Measurements from ENCODE around the gene EGFL7. TPM values are rescaled to one million over a fixed set of nuclear protein-coding genes. Genes with fewer than 3 reads are reported as not detected.

The EGFL7 gene
- total and polyA plus RNA-seq, 2 of the 13 experiments (the other 11 are each of a cell fraction or from before 2014, with no cell fraction given) = 0.20 to 5.1 TPM

- in situ Hi-C loops (cut with HindIII; ENCODE audit: extremely low pct_ligation_motif_present, low pct_unique_long_range_greater_than_20kb) = no loop called here
- Histone ChIP-seq H3K79me2 (ENCODE audit: insufficient read depth, low read length) (no peaks in the 10 kb centered on the region), H3K9ac (ENCODE audit: insufficient read depth, low read depth, low read length) (0 out of 2 replicates have a peak overlapping the region, but pooled peaks have one; percentile 3), H3K27ac (ENCODE audit: extremely low read length, insufficient read depth, low read length) (no peak overlapping the region), H2AFZ (ENCODE audit: low read length) (no peak overlapping the region), H3K4me2 (ENCODE audit: low read depth, low read length) (peak overlapping the region; percentile 36; the same call in 1 of the 2 replicates), H3K4me1 (ENCODE audit: insufficient read depth, low read length) (peaks cover 81% of the 10 kb centered on the region), H3K4me3 (replicated peaks in 1 of 3; ENCODE audit: insufficient read depth in 1 of 3, low read depth in 2 of 3, low read length in 3 of 3) (peak overlapping the region in 1 of 3 experiments; percentile 40; a peak in 1 of 6 replicates), H4K20me1 (ENCODE audit: insufficient read depth, low read length) (no peaks in the 10 kb centered on the region), H3K9me3 (ENCODE audit: low read length) (no peaks in the 10 kb centered on the region), H3K36me3 (replicated peaks in 1 of 2; ENCODE audit: control insufficient read depth in 1 of 2, insufficient read depth in 2 of 2, low read length in 2 of 2) (no peaks in the 10 kb centered on the region), H3K27me3 (ENCODE audit: control insufficient read depth in 1 of 2, insufficient read depth in 2 of 2, low read length in 2 of 2) (peaks cover 10 to 31% of the 10 kb centered on the region in 2 experiments; a peak in 4 of 5 replicates)
- 28% methylated on average over 7 of the region's 9 CpGs for WGBS (ENCODE audit: low lambda C conversion rate)
- intact Hi-C loops (cut with micrococcal nuclease; ENCODE audit: unreplicated experiment) = no loop called here
- ATAC-seq = no peak
- FAIRE-seq = no peak
- no peak for DNase-seq (ENCODE audit: low spot score)
- POLR2A ChIA-PET = interaction anchor here (1.2 to 3.0 kb wide), 3 partner anchors 10 to 70 kb away, joined by 3 to 30 read pairs (median 4); partner anchors contain the start of gene AGPAT2
- no TSS peak for BruUV-seq (replicated peaks)
- CTCF ChIA-PET (ENCODE audit: low intra/inter-chr PET ratio, low total read pairs) = no interaction called here
- TF ChIP-seq ZNF597 (CRISPR knock-in tag; IDR thresholded peaks at IDR 0.05) (no peak), SOX13 (IDR thresholded peaks at IDR 0.05) (no peak), SOX13 (CRISPR knock-in tag; conservative IDR thresholded peaks at IDR 0.05 in 1 of 2, IDR thresholded peaks at IDR 0.05 in 1 of 2) (no peak), MIXL1 (CRISPR knock-in tag; IDR thresholded peaks at IDR 0.05) (no peak), HNRNPK (IDR thresholded peaks at IDR 0.05; ENCODE audit: low read depth, low read length, poor library complexity, severe bottlenecking) (peak; percentile 96), PCBP1 (IDR thresholded peaks at IDR 0.05; ENCODE audit: borderline replicate concordance, low read depth, low read length) (peak; percentile 98), ZNF317 (CRISPR knock-in tag; IDR thresholded peaks at IDR 0.05) (no peak), MYC (CRISPR knock-in tag; IDR thresholded peaks at IDR 0.05; ENCODE audit: borderline replicate concordance) (no peak), PCBP2 (optimal IDR thresholded peaks at IDR 0.05; ENCODE audit: low read depth, low read length, poor library complexity, severe bottlenecking) (peak; percentile 37), RFXANK (CRISPR knock-in tag; IDR thresholded peaks at IDR 0.05) (no peak), BCL6 (CRISPR knock-in tag; IDR thresholded peaks at IDR 0.05) (no peak), ZNF607 (CRISPR knock-in tag; IDR thresholded peaks at IDR 0.05; ENCODE audit: borderline replicate concordance) (0 out of 2 replicates have a peak, but pooled peaks have one; percentile 15), ZNF446 (CRISPR knock-in tag; IDR thresholded peaks at IDR 0.05) (no peak), BRF2 (CRISPR knock-in tag; IDR thresholded peaks at IDR 0.05) (no peak), ARHGAP35 (CRISPR knock-in tag; IDR thresholded peaks at IDR 0.05; ENCODE audit: borderline replicate concordance) (no peak), FOSL1 (CRISPR knock-in tag; IDR thresholded peaks at IDR 0.05; ENCODE audit: borderline replicate concordance) (no peak), HDAC1 (CRISPR knock-in tag; IDR thresholded peaks at IDR 0.05) (no peak), PAX8 (CRISPR knock-in tag; IDR thresholded peaks at IDR 0.05; ENCODE audit: borderline replicate concordance) (no peak), USF2 (IDR thresholded peaks at IDR 0.05; ENCODE audit: low read depth, low read length) (0 out of 2 replicates have a peak, but pooled peaks have one; percentile 14), USF2 (CRISPR knock-in tag; IDR thresholded peaks at IDR 0.05; ENCODE audit: borderline replicate concordance) (no peak), NAIF1 (CRISPR knock-in tag; IDR thresholded peaks at IDR 0.05; ENCODE audit: borderline replicate concordance) (no peak), TCF12 (IDR thresholded peaks at IDR 0.05) (no peak), TCF12 (CRISPR knock-in tag; IDR thresholded peaks at IDR 0.05) (no peak)
Observed at GRCh38 chr9:136696502-136696901, 33.8 kb downstream of the EGFL7 start.

Data from HepG2 (cell line).